Measurements from ENCODE around the gene P2RY12.

Gene P2RY12

GRCh38 chr3:151346292-151346691 is 38.3 kb downstream of the P2RY12 start:
- DNase-seq (ENCODE audit: low read depth in 2 of 2): no peak

DNA sequence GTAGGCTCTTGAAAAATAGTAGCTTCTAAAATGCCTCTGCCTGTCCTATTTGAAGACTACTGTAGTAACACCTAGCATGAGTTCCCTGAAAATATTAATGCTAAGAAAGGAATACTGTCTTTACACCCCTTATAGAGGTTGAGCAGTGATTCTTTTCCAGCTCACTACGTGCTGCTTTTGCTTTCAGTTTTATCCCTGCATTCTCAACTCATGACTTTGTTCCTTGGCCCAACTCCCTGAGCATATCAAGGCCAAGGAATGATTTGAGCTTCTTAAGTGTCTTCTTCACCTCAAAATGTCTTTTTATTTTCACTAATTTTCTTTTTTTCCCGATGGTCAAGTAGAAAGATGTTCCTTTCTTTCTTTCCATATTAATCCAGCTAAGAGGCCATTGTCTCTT is 38.7 kb downstream of the P2RY12 start:
- no peak for DNase-seq (ENCODE audit: low read depth in 2 of 2)

- no peak for DNase-seq (ENCODE audit: low read depth in 2 of 2)
These were observed 52.9 kb downstream of the P2RY12 start for GRCh38 chr3:151331696-151332095.

GRCh38 chr3:151330899-151331298 is 53.7 kb downstream of the P2RY12 start:
- no peak for DNase-seq (ENCODE audit: low read depth in 2 of 2)

GRCh38 chr3:151330379-151330778 is 54.2 kb downstream of the P2RY12 start:
- no peak for DNase-seq (ENCODE audit: low read depth in 2 of 2)

DNA sequence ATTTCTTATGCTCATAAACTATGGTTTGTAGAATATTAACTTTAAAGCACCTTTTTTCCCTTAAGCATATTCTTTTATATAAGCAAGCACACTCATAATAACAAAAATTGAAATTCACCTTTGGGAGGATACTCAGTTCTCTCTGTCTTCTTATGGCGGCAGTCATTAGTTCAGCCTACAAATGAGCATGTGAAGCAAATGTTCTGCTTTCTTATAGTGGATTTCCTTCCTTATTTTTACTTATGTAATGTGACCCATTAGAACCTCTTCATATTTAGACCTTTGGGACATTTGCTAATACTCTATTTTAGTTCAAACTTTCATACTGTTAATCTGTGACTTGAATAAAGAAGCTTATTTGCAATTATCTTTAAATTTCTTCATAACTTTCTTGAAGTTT is 55.2 kb downstream of the P2RY12 start, which contains the start of gene P2RY13:
Gene P2RY13 (minus strand): TSS at position 187 of the 400 bp plus-strand sequence. CDS start 21 bp downstream, at position 166.
- DNase-seq (ENCODE audit: low read depth in 2 of 2): no peak

- peak; percentile 14 to 20 for DNase-seq (ENCODE audit: low read depth in 2 of 2)
These were observed 56.1 kb downstream of the P2RY12 start for GRCh38 chr3:151328298-151328995.

DNA sequence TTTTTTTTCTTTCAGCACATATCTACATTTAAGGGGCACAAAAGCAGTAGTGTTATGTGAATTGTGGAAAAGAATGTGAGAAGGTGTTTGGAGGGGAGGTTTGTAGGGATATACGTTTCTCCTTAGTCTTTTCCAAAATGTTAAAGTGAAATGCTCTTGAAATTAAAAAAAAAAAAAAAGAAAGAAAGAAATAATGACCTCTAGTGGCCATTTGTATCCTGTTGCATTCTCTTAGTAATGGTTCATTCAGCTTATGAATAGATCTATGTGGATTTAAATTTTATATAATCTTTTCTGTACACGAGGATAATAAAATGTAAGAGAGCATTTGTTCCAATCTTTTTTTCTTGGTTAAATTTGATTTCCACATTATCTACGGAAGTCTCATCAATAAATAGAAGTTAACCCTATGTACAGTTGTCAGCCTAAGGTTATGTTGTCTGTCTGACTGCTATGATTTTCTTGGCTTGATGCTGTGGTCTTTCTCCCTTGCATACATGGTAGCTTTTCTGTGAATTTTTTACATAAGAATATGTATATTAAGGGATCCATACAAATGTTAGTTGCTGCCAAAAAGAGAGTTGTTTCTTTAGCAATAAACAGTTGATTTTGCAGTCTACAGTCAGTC is 56.9 kb downstream of the P2RY12 start:
- no peak for DNase-seq (ENCODE audit: low read depth in 2 of 2)

DNA sequence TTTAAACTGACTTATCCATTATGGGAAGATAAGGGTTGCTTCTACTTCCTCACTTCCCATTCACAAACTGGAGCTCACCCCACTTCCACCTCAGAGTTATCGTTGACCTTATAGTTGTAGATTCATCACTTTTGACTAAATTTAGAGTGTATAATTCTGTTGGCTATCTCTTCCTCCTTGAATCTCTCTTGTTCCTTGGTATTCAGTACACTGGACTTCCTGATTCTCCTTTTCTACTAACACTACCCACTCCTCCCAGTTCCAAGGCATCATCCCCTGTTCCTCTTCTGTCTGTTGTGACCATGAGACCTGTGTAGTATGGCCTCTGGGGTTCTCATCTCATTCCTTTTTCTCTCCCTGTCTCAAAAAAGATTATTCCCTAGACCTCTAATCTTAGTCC is 62.0 kb downstream of the P2RY12 start:
- no peak for DNase-seq (ENCODE audit: low read depth in 2 of 2)

- DNase-seq (ENCODE audit: low read depth in 2 of 2): no peak
These were observed 63.0 kb downstream of the P2RY12 start for GRCh38 chr3:151321526-151321925.

GRCh38 chr3:151320131-151320530 is 64.4 kb downstream of the P2RY12 start:
- no peak for DNase-seq (ENCODE audit: low read depth in 2 of 2)

DNA sequence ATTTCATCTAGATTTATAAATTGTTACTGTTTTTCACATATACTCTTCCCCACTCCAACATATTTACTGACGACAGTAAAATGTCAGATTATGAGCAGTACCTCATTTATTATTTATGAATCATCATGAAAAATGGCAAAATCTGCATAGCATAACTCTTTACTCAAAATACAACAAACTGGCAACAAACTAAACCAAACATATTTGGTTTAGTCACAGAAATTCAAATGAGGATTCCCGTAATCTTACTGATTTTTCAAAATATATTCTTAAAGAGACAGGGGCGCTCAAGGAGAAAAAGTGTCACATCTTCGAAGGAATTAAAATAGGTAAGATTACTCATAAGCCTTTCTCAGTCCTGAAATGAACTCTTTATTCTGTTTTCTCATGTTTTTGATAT is 64.9 kb downstream of the P2RY12 start:
- DNase-seq (ENCODE audit: low read depth in 2 of 2): no peak

GRCh38 chr3:151318991-151319390 is 65.6 kb downstream of the P2RY12 start:
- no peak for DNase-seq (ENCODE audit: low read depth in 2 of 2)

DNA sequence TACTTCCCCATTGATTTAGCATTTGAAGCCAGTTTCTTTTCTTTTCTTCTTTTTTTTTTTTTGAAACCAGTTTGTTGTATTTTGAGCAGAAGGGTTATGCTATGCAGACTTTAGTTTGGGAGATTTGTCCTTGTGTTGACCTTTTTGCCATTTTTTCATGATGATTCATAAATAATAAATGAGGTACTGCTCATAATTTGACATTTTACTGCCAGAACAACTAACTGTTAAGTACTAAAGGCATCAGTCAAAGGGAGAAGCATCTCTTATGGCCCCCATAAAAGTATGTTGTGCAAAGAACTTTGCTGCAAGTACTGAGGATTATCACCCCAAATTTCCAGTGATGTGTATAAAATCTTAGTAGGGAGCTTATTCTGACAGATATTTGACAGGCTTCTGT is 66.2 kb downstream of the P2RY12 start:
- DNase-seq (ENCODE audit: low read depth in 2 of 2): no peak

DNA sequence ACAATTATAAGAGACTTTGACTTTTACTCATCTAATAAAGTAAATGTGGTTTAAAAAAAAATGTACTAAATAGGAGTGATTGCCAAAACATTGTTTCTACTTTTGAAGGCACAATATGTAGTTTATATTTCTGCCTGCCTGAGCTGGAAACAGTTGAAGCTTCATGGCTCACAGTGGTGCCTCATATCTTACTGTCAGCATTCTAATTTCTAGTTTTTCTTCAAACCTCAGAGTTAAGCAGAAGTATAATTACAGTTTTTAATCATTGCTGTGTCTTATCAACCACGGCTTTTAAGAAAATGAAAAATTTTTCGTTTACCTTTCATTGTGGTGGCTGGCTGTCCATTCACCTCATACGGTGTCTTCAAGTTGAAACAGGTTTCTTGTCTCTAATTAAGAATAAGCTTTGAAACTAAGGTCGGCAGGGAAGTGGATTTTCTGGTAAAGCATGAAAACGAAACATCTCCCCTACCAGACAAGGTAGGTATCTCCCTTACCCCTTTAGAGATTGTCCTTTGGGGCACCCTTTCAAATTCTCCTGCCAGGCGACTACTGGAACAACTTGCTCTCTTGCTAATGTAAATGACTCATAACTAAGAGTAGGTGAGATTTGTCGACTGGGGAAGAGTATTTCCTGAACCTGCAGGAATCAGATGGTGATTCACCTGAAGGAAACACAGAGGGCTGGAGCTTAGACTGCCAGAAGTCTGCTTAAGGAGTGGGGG is 68.1 kb downstream of the P2RY12 start, which contains the start of gene GPR87:
Gene GPR87 (minus strand): TSS at position 554 of the 725 bp plus-strand sequence. CDS start 16,720 bp downstream, outside the sequence.
- no peak for DNase-seq (ENCODE audit: low read depth in 2 of 2)

GRCh38 chr3:151315846-151316245 is 68.7 kb downstream of the P2RY12 start:
- no peak for DNase-seq (ENCODE audit: low read depth in 2 of 2)

GRCh38 chr3:151315136-151315535 is 69.4 kb downstream of the P2RY12 start:
- no peak for DNase-seq (ENCODE audit: low read depth in 2 of 2)

GRCh38 chr3:151314593-151314992 is 70.0 kb downstream of the P2RY12 start:
- no peak for DNase-seq (ENCODE audit: low read depth in 2 of 2)

DNA sequence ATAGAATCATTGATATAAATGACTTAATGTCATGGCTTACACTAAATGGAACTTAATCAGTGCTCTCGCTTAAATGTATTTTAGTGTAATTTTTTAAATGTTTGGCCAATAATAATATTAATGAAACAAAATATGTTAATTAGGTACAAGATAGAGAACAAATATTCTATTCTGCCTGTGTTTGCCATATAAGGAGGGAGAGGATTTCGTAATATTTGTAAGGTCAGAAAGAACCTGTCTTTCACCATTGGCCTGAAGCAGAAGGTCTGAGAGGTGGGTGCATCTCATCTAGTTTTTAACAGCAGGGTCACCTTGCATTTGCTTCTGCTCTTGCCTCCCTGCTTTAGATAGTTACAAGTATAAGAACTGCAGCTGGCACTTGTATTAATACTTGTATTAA is 70.4 kb downstream of the P2RY12 start:
- no peak for DNase-seq (ENCODE audit: low read depth in 2 of 2)

DNA sequence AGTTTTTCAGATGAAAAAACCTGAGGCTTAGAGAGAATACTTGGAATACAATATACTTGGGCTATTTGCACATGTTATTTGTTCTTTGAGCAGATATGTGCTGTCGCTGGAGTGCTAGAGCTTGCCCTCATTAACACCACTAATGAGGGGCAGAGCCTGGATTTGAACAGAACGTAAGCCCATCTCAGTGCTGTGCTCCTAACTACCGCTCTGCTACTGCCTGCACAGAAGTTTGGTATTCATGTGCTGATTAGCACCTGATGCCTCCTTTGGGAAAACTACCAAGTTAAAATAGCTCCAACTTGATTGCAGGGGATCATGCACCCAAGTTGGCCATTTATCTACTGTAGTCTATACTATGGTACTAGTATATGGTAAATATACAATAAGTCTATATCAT is 71.6 kb downstream of the P2RY12 start:
- DNase-seq (ENCODE audit: low read depth in 2 of 2): no peak

DNA sequence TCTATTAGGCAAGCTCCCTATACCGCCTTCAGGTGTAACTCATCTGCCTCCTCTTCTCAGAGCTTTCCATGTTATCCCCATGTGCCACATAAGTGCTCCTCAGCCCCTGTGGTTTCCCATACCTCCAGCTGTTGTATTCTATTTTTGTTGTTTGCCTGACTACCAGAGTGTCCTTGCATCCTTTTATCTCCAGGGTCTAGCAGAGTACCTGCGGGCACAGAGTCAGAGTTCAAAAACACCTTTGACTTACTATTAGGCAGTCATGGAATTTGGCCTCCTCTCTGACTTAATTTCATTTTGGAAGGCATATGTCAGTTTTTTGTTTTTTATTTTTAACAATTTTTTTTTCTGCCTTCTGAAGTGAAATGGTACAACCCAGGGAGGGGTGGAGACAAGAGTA is 75.0 kb downstream of the P2RY12 start:
- no peak for DNase-seq (ENCODE audit: low read depth in 2 of 2)

- no peak for DNase-seq (ENCODE audit: low read depth in 2 of 2)
These were observed 76.7 kb downstream of the P2RY12 start for GRCh38 chr3:151307583-151308488.
